GM18505 (cell line): ENCODE data around the gene IFFO2.

Experiments
- ATAC-seq: cut with Tn5 transposase; IDR thresholded peaks from one replicate; pipeline ENCODE4 v1.9.1; 2021; ENCODE audit not compliant: unreplicated experiment
- POLR2A ChIP-seq: IDR thresholded peaks from 4 replicates; pipeline ENCODE4 v1.6.1; 2011; ENCODE audit warnings: borderline replicate concordance; ENCODE audit not compliant: insufficient read depth, insufficient read length; ENCODE audit errors: extremely low read depth

The IFFO2 gene

DNA sequence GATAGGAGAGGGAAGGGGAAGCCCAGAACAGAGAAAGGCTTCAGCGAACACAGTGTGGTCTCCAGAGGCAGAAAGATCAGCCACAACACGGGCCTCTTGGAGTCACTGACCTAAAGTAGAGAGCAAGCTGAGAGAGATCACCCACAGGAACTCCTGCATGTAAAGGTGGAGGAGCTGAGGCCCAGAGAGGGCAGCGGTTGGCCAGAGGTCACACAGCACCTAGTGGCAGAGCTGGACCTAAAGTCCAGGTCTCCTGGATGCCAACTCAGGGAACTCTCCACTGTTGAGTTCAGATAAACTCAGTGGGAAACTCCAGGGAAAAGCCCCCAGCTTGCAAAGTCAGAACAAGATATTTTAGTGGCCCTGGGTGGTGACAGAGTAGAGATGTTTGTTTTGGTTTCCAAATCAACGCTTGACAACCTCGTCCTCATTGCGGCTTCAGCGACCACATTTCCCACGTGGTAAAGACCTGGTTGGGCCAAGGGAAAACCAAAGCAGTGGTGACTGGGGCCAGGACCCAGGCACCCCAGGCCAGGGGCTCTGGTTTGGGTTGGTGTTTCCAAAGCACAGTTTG lies 4.6 kb downstream of the IFFO2 start:
- peak; percentile 31 for ATAC-seq
- peak; percentile 58 for TF ChIP-seq POLR2A

DNA sequence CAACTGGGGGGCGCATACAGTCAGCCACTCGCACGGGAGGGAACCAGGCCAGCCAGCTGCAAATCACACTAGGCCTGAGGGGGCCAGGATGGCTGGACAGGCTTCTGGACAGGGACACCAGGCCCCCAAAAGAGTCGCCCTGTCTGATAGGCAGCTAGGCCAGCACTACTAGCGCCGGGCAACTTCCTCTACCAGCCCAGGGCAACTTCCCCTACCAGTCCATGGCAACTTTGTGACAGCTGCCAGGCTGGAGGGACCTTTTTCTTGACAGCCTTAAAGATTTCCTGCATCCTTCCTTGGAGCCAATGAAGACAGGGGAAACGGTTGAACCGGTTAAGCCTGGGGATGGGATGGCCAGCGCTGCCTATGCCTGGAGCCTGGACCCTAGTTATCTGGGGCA lies 5.1 kb downstream of the IFFO2 start:
- no peak for ATAC-seq
- no peak for TF ChIP-seq POLR2A

GRCh38 chr1:18950401-18951026 lies 6.0 kb downstream of the IFFO2 start:
- no peak for TF ChIP-seq POLR2A
- no peak for ATAC-seq

DNA sequence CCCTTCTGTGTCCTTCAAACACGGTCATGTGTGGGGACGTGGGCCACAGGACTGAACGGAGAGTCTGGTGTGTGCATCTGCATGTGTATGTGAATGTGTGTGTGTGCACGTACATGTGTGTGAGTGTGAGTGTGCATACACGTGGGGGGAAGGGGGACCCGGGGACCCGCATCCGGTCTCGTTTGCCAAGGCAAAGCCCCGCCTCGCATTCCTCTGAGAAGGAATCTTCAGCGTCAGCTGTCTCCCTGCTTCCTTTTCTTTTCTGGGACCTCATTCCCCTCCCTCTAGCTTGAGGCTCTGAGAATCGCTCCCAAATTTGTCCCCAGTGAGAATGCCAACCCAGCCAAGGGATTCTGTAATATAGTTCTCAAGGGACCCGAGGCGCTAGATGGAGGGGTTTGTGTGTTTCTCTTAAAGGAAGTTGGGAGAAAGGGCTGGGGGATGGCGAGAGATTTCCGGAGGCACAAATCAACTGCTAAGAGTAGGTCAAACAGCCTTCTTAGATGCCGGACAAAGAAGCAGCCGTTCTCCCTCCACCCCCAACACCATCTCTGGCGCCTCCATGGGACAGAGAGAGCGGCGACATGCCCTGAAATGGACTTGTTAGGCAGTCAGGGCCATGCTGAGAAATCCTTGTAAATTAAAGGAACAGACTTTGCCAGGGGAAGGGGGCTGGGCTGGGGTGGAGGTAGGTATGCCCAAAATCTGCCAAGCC lies 6.6 kb downstream of the IFFO2 start:
- no peak for ATAC-seq
- TF ChIP-seq POLR2A = no peak

DNA sequence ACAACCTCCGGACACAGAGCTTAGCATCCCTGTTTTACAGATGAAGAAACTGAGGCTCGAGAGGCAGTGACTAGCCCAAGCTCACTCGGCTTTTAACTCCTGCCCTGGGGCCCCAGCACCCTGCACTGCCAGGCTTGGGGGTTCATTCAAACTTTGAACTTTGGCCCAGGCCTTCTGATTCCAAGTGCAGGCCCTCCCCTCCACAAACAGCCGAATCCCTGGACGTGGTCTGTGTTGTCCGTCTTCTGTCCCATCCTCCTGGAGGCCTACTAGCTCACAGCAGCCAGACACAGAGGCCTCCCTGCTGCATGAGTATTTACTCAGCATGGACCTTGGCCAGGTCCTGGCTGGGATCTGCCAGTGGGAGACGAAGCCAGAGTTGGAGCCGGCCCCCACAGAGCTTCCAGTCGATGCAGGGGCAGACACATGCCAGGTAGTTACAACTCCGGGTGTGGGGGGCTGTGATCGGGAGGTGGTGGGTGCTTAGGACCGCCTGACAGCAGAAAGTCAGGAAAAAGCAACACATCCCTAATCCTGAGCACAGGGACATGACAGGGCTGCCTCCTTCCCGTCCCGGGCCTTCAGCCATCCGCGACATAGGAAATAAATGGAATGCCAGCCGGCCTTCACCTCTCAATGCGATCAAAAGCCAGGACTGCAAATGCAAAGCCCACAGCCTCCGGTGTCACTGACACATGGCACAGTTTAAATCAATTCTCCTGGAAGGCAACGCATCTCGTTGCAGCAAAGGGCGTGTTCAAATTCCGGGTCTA lies 7.4 kb downstream of the IFFO2 start:
- TF ChIP-seq POLR2A = no peak
- no peak for ATAC-seq

- ATAC-seq = no peak
- no peak for TF ChIP-seq POLR2A
These were observed 8.2 kb downstream of the IFFO2 start for GRCh38 chr1:18948048-18948912.

DNA sequence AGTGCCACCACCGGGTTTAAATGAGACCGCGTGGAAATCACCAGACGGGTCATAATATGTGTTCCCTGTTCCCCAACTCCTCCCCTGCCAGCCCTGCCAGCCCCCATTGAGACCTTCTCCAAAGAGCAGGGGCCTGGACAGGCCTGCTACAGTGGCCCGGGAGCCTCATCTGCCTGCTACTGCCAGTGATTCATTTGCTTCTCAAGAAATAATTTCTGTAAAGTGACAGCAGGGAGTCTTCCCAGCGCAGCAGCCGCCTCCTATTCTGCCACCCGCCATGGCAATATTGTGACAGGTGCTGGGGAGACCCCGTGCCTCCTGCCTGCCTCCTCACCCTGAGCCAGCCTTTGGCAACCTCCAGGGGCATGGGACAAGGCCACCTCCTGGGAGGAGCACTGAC lies 8.9 kb downstream of the IFFO2 start:
- no peak for ATAC-seq
- TF ChIP-seq POLR2A = no peak

GRCh38 chr1:18946550-18947381 lies 9.7 kb downstream of the IFFO2 start:
- TF ChIP-seq POLR2A = no peak
- no peak for ATAC-seq

DNA sequence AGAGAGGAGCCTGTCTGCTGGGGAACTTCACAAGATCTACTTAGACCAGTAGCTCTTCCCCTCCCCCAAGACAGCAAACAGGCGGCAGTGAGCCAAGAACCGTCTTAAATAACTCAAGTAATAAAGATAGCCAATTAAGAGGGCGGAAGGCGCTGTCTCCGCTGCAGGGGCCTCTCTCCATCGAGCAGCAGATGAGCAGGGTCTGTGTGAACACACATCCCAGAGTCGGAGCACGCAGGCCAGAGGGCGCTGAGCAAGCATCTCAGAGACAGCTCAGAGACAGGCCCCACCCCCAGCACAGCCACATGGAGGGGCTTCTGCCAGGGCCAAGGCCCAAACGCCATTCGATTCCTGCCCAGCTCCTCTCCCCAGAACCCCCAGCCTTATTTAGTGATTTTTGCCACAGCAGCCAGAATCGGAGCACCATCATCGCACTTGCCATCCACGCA lies 11.1 kb downstream of the IFFO2 start:
- no peak for TF ChIP-seq POLR2A
- no peak for ATAC-seq

DNA sequence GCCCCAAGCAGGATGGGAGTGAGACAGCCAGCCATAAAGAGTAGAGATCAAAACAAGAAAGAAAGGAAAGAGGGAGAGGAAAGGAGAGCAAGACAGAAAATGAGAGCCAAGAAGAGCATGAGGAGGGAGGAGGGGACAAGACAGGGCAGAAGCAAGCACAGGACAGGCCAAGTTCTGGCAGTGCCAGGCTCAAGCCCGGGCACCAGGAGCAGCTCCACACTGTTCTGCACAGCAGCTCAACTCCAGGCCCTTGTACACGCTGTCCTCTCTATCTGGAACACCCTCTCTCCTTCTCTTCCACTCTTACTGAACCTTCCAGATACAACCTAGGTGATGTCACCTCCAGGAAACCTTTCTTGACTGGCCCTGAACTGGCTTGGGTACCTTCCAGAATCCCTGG lies 11.7 kb downstream of the IFFO2 start:
- ATAC-seq = no peak
- TF ChIP-seq POLR2A = no peak

GRCh38 chr1:18943914-18944572 lies 12.4 kb downstream of the IFFO2 start:
- ATAC-seq = no peak
- TF ChIP-seq POLR2A = no peak

GRCh38 chr1:18943162-18943561 lies 13.3 kb downstream of the IFFO2 start:
- no peak for ATAC-seq
- no peak for TF ChIP-seq POLR2A

DNA sequence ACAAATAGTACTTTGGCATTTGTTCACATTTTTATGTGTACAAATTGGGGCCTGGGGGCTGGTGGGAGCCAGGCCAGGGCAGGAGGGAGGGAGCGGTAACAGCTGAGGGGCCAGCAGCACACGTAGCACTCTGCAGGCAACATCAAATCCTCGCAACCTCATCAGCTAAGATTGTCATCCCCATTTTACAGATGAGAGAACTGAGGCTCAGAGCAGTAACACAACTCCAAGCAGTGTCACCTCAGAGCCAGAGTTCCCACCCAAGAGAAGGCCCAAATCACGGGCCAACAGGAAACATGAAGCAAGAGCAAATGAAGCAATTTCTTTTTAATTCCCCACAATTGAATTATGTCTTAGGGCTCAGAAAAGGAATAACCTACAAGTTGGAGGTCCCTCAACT lies 14.1 kb downstream of the IFFO2 start:
- no peak for TF ChIP-seq POLR2A
- no peak for ATAC-seq
